HG02610 (cell line): ENCODE results near the gene S100A13.
"Not testable (repeated sequence)": the region's sequence is repeated elsewhere in the genome, so short reads cannot be mapped to it uniquely, and the experiment has no call there.

ENCODE experiments used
- ATAC-seq: cut with Tn5 transposase; IDR thresholded peaks from one replicate; pipeline ENCODE4 v1.9.1; 2021; ENCODE audit warnings: mild to moderate bottlenecking, moderate library complexity; ENCODE audit not compliant: unreplicated experiment

The S100A13 gene

DNA sequence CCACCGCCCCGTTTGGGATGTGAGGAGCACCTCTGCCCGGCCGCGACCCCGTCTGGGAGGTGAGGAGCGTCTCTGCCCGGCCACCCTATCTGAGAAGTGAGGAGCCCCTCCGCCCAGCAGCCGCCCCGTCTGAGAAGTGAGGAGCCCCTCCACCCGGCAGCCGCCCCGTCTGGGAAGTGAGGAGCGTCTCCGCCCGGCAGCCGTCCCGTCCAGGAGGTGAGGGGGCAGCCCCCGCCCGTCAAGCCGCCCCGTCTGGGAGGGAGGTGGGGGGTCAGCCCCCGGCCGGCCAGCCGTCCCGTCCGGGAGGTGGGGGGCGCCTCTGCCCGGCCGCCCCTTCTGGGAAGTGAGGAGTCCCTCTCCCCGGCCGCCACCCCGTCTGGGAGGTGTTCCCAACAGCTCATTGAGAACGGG, 52.2 kb downstream of the S100A13 start:
- not testable (repeated sequence) for ATAC-seq

DNA sequence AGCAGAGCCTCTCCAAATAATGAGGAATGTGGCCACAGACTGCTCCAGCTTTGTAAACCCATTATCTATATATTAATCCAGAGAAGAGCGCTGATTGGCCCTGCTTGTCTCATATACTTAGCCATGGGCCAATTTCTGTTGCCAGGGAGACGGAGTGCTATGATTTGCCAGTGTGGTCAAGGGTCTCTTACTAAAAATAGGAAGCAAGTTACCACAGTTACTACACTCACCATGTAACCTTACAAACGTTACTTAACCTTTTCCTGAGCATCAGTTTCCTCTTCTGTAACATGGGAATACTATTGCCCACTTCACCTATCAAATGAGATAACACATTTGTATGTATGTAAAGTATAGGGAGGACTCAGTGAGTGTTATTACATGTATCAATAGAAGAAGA, 54.0 kb downstream of the S100A13 start:
- no peak for ATAC-seq

DNA sequence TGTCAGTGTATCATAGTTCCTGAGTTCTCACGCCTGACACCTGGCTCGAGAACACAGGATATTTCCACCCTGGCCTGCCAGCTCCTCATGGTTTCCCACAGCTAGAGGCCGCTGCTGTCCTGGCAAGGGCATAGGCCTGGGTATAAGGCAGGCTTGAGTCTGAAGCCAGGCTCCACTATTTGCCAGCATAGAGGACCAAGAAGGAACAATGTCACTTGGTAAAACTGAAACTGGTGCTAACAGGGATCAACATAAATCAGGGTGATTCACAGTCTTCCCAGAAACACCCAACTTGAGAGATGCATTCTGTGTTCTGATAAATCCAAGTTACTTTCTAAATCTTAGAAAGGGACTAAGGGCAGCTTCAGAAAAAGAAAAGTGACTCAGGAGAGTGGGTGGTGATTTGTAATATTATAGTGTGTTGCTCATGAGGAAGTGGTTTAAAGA, 54.7 kb downstream of the S100A13 start:
- peak; percentile 58 for ATAC-seq

DNA sequence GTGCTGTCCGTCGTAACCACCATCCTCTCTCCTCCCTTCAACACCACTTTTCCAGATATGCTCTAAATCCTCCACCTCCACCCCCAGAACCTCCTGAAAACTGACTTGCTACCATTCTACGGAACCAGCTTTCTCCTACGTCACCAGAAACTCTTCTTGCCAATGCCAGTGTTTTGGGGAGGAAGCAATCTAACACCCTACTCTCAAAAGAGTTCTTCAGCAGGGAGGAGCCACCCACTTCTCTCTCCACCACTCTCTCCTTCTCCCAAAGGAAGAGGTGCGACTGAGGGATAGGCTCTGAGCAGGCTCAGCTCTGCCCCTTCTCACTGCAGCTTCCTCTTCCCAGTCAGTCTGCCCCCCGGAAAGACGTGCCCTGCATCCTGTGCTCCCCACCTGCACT, 55.6 kb downstream of the S100A13 start:
- ATAC-seq = no peak

DNA sequence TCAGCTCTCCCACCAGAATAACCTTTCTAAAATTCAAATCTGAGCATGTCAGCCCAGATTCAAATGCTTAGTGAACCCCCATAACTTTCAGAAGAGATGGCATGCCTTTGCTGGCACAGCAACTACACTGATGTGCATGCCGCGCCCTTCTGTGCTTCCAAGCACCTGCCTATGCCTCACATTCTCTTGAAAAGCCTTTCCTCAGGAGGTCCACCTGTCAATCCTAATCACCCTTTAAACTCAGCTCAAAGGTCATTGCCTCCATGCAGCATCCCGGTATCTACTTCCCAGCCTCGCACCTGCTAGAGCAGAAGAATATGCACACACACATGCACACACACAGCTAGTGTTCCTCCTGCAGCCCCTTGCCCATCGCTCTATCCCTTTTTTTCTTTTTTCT, 56.4 kb downstream of the S100A13 start:
- ATAC-seq = no peak

DNA sequence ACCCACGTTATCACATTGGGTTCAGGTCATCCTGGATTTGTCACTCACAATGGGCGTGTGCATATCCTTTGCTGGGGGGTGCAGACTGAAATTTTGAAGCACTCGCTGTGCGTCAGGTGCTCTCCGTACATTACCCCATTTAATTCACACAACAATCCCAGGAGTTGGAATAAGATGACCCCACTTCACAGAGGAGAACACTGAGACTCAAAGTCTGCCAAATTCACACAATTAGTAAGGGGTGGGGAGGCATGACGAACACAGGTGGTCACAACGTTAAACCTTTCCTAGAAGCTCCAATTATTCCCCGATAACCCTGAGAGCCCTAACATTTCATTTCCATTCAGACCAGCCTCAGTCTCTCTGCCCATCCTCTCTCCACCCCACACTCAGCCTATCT, 57.8 kb downstream of the S100A13 start:
- ATAC-seq = no peak
